CD4-positive, alpha-beta T cell treated with Interleukin-4 for 4 hours (primary cell): ENCODE measurements around the gene KRTAP17-1.
A peak's percentile ranks its signal among the peaks of the same experiment; 100 is the strongest.
"Not testable (repeated sequence)": the region's sequence is repeated elsewhere in the genome, so short reads cannot be mapped to it uniquely, and the experiment has no call there.

Experiments
- DNase-seq: peaks from one replicate; pipeline ENCODE4 v3.0.0-alpha.2; 2020

The KRTAP17-1 gene, protein sequence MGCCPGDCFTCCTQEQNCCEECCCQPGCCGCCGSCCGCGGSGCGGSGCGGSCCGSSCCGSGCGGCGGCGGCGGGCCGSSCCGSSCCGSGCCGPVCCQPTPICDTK

DNA sequence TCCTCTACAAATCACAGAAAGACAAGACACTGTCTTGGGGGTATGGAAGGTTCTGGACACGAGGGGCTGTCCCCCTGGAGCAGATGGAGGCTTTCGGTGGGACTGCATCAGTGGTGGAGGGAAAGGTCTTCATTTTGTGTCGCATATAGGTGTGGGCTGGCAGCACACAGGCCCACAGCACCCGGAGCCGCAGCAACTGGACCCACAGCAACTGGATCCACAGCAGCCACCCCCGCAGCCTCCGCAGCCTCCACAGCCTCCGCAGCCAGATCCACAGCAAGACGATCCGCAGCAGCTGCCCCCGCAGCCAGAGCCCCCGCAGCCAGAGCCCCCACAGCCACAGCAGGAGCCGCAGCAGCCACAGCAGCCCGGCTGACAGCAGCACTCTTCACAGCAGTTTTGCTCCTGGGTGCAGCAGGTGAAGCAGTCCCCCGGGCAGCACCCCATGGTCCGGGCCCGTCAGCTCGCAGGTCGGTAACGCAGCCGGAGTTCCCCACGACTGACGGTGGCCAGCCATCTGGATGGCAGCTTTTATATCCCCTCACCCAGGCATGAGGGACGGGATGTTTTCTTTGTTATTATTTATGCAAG is at the start of gene KRTAP17-1:
Gene KRTAP17-1 (minus strand): TSS at position 507 of the 591 bp plus-strand sequence. CDS start 60 bp downstream, at position 447.
- DNase-seq, result no peak

DNA sequence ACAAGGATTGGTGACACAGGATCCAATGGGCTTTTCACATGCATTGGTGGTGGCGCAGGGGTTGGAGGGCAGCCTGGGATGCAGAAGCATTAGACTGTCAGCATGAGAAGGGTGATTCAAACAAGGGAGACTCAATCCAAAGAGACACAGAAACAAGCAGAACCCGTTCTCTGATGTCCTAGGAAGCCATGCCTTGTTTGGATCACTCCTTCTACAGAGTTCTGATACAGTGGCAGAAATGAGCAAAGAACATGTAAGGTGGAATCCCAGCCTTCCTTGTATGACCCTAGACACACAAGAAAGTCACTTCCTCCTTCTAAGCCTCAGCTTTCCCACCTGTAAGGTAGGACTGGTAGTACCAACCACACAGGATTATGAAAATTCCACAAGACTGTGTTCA is 48.4 kb upstream of the KRTAP17-1 start:
- DNase-seq, result no peak

DNA sequence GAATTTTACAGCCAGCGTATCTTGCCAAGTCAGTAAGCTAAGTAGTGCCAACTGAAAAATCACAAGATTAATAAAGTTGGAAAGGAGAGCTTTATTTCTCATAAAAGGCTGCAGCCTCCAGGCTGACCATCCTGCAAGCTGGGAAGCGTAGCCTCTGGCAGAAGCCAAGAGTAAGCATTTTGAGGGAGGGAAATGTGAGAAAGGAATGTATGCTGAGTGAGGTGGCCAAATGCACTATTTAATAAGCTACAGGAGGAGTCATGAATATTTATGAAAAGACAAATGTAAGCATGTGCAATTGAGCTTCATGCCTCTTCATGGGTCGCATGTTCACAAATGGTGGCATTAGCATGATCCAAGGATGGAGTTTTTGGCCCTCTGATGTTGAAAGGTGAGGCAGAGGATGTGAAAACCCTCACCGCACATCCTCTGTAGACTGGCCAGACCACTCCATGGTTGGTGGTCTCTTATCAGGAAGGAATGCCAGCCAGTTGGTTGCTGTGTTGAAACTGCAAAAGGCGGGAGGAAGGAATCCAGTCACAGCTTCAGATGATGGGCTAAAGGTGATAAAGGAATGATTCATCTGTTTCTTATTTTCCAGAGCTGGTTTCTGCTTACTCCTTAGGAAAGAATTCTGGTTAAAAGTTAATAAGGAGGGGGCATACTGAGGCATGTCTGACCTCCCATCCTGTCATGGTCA is 44.9 kb upstream of the KRTAP17-1 start:
- DNase-seq, result no peak

DNA sequence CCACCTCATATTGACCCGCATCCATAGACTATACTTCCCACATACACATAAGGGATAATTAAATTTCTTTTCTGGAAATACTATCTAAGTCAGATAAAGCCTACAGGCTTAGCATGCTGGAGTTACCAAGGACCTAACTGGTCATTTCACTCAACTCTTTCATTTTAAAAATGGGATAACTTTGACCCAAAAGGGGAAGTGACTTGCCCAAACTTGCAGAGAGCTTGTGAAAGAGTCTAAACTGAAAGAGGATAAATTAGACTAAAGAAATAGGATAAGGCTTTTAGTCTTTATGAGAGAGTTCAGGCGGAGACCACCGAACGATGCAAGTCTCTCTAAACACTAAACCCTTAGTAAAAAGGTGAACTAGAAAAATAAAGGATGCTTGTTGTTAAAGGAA is 39.0 kb upstream of the KRTAP17-1 start:
- DNase-seq, result no peak

DNA sequence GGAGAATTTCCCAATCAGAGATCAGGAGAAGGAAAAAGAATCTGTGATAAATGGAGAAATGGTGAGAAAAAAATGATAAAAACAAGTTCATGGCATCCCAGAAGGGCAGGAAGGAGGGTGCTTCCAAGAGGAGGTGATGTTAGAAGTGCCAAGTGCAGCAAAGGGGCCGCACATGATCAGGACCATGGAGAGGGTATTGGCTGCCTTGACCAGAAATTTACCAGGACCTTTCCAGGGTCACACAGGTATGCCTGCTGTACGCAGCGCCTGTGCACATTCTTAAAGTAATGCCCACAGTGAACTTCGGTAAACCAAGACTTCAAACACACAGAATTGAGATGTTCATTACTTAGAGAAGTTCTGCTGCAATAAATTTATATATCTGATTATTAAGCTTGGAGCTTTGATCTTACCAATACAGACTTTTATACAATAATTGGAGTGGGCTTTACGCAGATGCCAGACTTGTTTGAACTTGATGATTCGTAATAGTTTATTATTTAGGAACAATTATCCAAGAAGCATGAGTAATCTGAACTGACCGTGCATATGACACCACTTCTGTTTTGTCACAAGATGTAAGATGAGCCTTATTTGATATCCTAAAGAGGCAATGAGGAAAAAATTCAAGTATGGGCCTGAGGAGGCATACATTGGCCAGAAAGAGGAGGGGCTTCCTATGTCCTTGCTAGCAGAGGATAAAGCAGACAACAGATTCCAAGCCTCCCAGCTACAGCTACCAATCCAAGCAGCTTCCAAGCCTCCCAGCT is 37.3 kb upstream of the KRTAP17-1 start:
- no peak for DNase-seq

DNA sequence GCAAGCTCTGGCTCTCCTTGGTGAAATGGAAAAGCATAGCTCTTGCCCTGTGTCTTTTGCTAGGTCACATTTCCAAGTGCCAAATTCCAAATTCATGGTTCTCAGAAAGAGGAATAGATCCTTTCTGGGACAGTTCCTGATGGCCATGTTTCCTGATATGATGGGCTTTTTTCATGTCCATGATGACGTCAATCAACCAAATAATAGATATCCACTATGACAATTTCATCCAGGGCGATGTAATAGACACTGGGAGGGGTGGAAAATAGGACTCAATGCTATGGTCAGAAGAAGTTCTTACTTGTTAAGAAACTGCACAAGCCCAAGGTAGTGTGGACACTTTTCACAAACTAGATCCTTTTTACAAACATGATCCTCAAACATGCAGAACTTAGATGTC is 35.7 kb upstream of the KRTAP17-1 start:
- no peak for DNase-seq

DNA sequence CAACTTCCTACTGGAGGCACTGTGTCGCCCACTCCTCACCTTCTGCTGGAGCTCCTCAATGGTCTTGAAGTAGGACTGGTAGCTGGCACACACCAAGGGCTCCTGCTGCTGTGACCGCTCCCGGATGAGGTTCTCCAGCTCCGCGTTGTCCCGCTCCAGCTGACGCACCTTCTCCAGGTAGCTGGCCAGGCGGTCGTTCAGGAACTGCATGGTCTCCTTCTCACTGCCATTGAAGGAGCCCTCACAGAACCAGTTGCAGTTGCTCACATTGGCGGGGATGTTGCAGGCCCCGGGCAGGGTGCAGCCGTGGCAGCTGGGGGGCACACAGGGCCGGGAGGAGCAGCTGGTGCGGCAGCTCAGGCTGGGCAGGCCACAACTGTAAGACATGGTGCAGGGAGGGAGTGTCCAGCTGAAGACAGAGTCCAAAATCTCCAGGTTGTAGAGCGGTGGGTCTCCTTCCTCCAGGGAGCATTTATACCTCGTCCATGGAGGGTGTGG is 34.9 kb upstream of the KRTAP17-1 start, which contains the start of gene KRT33A:
Gene KRT33A (minus strand): TSS at position 448 of the 498 bp plus-strand sequence. CDS start 61 bp downstream, at position 387.
- DNase-seq, result not testable (repeated sequence)

DNA sequence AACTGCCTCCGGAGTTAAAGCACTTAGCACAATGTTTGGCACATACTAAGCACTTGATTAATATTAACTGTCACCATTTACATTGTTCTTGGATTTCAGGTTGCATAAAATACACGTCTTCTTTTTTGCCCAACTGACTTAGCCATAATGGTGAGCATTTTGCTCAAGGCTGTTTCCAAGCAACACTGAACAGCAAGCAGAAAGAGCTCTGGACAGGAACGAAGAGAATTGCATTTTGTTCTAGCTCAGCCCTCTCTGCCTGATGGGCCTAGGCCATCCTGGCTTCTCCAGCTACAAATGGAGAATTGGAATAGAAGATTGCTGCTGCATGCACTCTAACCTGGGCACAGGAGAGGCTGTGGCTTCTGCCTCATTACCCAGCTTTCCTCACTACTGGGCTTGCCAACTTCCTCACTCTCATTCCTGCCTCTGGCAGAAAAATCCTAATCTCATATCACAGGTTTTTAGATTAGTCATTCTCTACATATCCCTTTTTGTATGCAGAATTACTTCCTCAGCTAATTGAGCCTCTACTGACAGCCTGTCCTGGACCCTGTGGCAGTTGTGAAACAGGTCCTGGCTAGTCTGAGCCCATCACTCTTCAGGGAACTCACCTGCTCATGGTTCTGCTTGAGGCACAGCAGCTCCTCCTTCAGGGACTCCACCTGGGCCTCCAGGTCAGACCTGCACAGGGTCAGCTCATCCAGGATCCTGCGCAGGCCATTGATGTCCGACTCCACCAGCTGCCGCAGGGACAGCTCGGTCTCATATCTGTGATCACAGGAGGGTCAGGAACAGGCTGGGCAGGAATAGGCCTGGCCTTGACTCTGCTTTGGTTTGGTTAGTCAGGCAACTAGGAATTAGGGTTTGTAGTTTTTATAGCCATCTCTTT is 32.6 kb upstream of the KRTAP17-1 start:
- no peak for DNase-seq

DNA sequence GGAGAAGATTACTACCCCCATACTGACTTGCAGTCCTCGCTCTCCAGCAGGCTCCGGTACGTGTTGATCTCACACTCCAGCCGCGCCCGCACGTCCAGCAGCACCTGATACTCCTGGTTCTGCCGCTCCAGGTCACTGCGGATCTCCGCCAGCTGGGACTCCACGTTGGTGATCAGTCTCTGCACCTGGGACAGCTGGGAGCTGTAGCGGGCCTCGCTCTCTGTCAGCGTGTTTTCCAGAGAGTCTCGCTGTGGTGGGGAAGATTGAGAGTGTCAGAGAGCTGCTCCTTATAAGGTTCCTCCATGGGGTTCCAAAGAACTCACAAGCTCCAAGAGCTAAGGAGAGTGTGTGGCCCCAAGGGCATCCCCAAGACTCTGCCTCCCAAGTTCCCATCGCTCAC is 30.9 kb upstream of the KRTAP17-1 start:
- DNase-seq, result not testable (repeated sequence)

DNA sequence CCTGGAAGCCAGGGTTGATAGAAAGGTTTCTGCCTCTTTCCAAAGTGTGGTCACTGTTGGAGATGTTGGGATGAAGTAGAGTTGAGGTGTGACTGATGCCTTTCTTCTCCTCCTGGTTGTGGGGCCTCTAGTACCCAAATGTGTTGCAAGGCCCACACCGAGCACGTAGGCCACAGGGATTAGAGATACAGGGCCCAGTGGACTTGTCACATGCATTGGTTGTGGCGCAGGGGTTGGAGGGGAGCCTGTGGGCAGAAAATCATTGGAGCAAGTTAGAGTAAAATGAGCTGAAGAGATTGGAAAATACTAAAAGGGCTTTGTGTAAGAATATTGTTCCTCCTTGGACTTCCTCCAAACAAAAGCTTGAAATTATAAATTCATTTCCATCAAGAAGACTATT is 30.5 kb upstream of the KRTAP17-1 start:
- no peak for DNase-seq

DNA sequence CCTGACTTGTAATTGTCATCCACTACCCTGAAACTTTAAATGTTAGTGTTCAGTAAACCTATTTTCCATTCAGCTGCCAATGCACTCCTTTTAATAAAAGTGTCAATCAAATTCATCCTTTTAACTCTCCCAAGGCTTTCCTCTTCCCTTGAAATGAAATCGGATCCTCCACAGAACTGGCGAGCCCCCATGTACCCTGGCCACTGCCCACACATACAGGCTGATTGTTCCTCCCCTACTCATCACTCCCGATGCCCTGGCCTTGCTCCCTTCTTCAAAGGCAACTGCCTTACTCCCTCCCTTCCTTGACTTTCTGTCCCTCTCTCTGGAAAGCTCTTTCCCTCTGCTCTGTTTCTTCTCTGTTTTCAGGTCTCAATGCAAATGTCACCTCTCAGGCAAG is 27.5 kb upstream of the KRTAP17-1 start:
- no peak for DNase-seq

DNA sequence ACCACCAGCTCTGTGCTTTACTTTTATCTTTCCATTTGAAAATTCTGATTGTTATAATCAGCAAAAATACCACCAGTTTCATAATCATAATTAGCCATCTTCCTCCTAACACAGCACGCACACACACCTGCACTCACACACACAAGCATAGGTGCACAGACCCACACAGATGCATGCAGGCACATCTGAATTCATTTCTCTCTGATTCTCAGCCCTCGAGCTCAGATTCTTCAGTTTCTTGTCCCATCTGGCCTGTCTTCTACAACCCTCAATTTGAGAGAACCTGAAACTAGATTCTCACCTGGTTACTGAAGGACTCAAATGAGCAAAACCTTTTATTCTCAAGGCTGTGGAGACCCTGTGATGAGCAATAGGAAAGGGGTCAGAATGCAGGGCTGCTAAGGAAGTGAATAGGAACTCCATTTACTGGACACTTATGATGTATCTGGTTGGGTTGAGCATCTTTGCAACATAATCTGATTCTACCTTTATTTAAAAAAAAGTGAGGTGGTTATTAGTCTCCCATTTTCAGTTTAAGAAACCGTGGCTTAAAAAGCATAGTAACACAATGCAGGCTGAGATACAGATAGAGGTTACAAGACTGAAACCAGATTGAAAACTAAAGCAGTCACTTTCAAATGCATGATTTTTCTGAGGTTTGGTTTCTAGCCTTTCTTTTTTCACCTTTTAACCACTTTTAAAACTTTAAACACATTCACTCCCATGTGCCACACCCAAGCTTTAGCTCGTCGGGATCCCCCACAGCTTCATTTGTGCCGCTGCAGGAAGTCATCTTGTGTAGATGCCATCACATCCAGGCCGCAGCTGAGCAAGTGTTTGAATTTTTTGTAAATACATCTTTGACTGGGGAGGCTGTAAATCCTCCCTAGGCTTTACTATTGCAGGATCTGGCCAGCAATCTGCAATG is 25.7 kb upstream of the KRTAP17-1 start:
- DNase-seq, result peak; percentile 87

DNA sequence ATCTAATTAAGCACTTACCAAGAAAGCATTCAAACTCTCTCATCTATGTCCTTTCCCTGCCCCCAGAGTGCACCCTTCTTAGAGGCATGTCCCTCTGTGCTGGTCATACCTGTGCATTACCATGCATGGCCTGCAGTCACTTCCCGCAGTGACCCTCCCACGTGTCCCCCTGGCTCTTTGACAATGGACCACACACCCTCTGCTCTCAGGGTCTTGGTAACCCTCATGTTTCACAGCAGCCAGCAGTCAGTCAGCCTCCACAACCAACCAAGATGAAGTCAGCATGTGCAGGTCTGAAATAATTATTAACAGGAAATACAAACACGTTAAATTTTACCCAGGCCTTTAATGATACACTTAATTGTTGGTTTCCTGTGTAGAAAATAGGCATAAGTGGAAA is 25.0 kb upstream of the KRTAP17-1 start:
- DNase-seq, result no peak

DNA sequence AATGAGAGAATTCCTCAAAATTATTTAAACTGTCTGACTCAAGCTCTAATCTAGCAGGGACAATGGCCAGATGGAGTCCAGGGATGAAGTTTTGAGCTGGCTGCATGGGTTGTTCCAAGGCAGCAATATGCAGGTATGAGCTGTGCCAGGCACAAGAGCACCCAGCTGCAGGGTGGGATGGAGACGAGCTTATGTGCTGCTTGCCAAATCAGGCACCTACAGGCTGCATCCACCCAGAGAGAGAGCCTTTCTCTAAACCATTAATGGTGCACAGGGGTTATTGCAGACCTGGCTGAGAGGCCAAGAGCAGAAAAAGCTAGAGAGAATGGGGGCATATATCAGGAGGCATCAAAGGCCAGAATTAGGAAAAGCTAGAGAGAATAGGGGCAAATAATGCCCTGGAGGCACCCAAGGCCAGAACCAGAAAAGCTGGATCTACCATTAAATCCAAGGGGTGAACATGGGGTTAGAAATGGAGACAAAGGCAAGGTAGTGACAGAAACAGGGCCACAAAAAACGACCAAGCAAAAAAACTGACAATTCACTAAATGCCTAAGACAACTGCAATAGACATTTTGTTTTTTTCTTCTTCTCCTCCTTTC is 24.2 kb upstream of the KRTAP17-1 start:
- DNase-seq, result no peak

DNA sequence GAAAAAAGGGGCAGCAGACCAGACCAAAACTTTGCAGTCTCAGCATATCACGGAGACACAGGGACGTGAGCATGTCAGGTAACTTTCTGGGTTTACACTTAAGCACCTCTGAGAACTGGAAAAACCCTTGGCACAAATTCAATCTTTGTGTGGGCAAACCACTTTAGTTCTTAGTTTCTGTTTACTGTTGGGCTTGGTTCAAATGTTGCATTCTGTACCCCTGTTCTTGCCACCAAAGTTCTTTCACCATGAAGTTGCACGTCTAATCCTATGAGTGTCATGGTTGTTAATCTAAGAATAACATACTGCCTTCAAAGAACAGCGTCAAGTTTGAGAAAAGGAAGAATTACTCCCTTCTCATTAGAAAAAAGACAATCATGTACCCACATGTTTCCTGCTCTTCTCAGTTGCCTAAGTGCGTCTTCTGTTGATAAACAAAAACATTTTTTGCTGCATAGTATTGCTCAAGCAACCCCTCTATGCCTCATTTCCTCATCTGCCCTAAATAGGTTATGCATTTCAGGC is 23.5 kb upstream of the KRTAP17-1 start:
- DNase-seq, result peak; percentile 90

DNA sequence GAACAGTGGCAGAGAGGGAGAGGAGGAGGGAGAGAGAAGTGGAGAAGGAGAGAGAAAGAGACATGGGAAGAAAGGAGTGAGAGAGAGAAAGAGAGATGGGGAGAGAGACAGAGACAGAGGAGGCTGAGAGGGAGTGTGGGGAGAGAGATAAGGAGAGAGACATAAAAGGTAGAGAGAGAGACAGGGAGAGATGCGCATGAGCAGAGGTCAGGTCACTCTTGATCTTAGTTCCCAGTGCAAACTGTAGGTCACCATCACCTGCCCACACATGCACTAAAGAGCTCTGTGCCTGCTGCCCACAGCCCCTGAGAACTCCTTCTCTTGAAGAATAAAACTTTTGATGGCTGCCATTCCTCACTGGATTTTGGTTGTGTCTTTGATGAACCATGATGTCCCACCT is 20.2 kb upstream of the KRTAP17-1 start:
- no peak for DNase-seq

DNA sequence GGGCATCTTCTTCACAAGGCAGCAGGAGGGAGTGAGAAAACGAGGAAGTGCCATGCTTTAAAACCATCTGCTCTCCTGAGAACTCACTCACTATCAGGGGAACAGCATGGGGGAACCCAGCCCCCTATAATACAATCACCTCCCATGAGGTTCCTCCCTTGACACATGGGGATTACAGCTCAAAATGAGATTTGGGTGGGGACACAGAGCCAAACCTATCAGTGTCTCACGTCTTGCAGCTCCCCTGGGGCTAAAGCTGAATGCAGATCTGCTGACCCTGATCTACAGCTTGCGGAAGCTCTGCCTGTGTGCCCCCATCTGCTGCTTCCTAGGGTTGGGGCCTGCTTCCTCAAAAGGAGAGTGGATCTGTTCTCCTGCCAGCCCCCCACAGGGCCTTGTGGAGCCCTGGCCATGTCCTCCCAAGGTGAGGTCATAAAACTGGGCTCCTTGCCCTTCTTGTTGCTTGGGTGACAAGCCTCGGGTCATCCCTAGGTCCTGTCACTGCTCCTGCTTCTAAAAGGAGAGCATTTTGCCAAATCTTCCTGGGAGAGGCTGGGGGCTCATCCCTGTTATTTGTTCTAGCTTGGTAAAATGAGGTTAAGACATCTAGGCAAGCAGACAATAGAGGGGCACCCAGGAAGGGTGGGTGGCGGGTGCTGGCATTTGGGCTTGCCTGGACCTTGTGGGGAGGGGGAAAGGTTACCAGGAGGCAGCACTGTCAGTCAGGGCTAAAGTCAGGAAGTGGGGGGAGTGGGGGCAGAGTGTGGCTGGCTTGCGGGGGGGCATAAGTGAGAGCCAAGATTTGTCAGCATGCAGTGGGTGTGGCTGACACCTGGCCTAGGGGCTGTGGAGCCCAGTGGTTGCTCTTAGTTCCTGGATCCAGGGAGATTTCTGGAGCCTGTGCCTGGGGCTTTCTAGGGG is 19.1 kb upstream of the KRTAP17-1 start:
- DNase-seq, result peak; percentile 12

DNA sequence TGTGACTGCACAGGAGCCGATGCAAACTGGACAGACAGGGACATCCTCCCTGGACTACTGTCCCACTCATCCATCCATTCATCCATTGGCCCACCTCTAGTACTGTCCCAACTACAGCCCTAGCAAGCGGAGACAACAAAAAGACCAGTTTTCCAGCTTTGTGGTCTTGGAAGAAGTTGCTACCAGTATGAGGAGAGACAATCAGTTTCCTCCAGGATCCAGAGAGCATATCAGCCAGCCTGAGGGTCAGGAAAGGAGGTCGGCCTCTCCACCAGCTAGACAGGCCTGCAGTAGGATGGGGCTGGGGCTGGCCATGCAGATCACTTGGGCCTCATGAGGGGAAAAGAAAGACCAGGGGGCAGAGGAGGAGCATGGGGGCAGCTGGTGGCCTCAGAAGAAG is 18.3 kb upstream of the KRTAP17-1 start:
- no peak for DNase-seq

DNA sequence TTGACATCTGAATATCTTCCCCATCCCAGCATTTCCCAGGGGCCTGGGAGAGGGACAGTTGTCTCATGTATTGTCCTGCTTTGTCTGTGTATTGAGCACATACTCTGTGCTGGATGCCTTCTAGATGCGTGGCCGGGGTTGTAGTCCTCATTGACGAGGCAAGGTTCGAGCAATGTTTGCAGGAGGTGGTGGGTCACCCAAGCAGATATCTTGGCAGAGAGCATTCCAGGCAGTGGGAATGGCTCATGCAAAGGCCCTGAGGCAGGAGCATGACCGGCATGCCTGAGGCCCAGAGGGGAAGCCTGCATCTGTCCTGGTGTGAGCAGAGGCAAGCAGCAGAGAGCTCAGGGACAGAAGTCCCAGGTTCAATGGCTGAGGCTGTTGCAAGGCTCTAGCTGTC is 17.6 kb upstream of the KRTAP17-1 start:
- DNase-seq, result no peak
